PFSK-1 (cell line): ENCODE data around the gene CD226. TPM values are rescaled to one million over a fixed set of nuclear protein-coding genes. Genes with fewer than 3 reads are reported as not detected.

Experiments used
- FOXP2 ChIP-seq: optimal IDR thresholded peaks from 2 replicates; pipeline ENCODE3; 2011; ENCODE audit warnings: borderline replicate concordance, control low read depth, inconsistent platforms; ENCODE audit not compliant: insufficient read depth; ENCODE audit errors: extremely low read length, extremely low read depth
- POLR2AphosphoS5 ChIP-seq: IDR thresholded peaks from 2 replicates; pipeline ENCODE4 v1.6.1; 2012; ENCODE audit warnings: low read depth, mild to moderate bottlenecking, control low read depth, low read length, moderate library complexity
- REST ChIP-seq, 2 experiments: IDR thresholded peaks; 2 replicates each; pipeline versions ENCODE4 v1.6.1 to v1.8.0; 2011 to 2012; ENCODE audit warnings: low read depth in 2 of 2, low read length in 2 of 2, control low read depth in 1 of 2, inconsistent platforms in 1 of 2, mild to moderate bottlenecking in 1 of 2, moderate library complexity in 1 of 2; ENCODE audit not compliant: insufficient read depth in 1 of 2
- SIN3A ChIP-seq: IDR thresholded peaks from 2 replicates; pipeline ENCODE4 v1.6.1; 2012; ENCODE audit warnings: mild to moderate bottlenecking, low read length, moderate library complexity, borderline replicate concordance; ENCODE audit not compliant: insufficient read depth
- TAF1 ChIP-seq: IDR thresholded peaks from 2 replicates; pipeline ENCODE4 v1.6.1; 2012; ENCODE audit warnings: low read length, control low read depth, borderline replicate concordance; ENCODE audit not compliant: insufficient read depth
- polyA plus RNA-seq: library from polyadenylated mRNA; unstranded; fragments of >200 nt; gene quantifications from one replicate; pipeline ENCODE4 v1.2.1, GENCODE V29; 2012; ENCODE audit warnings: low read depth, missing spikeins; ENCODE audit not compliant: insufficient read length

CD226 gene
- not detected for polyA plus RNA-seq

GRCh38 chr18:69947361-69948133 is at the start of gene CD226:
Gene CD226, minus strand, starts transcription at chr18:69947873. Its CDS starts 467 bp downstream, at chr18:69947406.
- TF ChIP-seq REST (IDR thresholded peaks at IDR 0.05; ENCODE audit: insufficient read depth in 1 of 2, low read depth in 2 of 2, low read length in 2 of 2): no peak
- no peak for TF ChIP-seq SIN3A
- no peak for TF ChIP-seq POLR2AphosphoS5
- no peak for TF ChIP-seq FOXP2
- no peak for TF ChIP-seq TAF1

- TF ChIP-seq SIN3A (no peak), POLR2AphosphoS5 (no peak), FOXP2 (no peak), TAF1 (no peak), REST (IDR thresholded peaks at IDR 0.05; ENCODE audit: insufficient read depth in 1 of 2, low read depth in 2 of 2, low read length in 2 of 2) (no peak)
Observed at GRCh38 chr18:69996951-69997798, 49.5 kb upstream of the CD226 start.

DNA sequence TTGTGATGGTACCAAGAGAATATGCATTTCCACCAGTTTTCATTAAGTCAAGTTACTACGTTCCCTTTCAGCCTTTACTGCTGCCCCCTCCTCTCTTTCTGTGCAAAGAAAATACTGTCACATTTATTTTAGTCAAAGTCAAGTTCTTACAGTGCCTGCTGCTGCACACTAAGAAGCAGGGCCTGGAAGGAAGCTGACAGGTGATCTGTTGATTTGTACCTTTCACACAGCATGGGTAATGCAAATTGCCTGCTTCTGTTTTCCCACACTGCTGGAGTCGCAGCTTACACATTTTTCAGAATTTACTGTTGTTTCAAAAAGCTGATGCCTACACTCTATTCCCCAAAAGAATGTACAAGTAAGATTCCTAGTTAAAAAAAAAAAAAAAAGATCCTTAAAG is 48.7 kb upstream of the CD226 start:
- TF ChIP-seq TAF1 (no peak), SIN3A (no peak), POLR2AphosphoS5 (no peak)

DNA sequence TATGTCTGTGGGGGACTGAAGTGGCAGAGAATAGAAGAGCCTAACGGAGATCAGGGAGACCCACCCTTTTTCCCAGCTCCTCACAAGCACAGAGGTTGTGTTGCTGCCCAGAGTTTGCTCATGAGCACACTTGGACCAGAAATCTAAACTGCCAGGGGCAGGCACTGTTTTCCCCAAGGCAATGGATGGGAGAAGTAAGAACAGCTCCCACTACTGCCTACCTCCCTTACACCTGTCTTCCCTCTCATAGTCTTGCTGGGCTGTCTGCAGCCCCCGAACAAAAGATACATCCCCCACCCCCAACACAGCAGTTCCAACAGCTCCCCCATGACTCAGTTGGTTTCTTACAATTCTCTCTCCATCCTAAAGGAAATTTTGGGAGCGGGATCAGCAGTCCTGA is 48.1 kb upstream of the CD226 start:
- no peak for TF ChIP-seq TAF1
- TF ChIP-seq SIN3A: no peak
- TF ChIP-seq REST (IDR thresholded peaks at IDR 0.05; ENCODE audit: insufficient read depth in 1 of 2, low read depth in 2 of 2, low read length in 2 of 2): no peak
- no peak for TF ChIP-seq FOXP2
- TF ChIP-seq POLR2AphosphoS5: no peak

DNA sequence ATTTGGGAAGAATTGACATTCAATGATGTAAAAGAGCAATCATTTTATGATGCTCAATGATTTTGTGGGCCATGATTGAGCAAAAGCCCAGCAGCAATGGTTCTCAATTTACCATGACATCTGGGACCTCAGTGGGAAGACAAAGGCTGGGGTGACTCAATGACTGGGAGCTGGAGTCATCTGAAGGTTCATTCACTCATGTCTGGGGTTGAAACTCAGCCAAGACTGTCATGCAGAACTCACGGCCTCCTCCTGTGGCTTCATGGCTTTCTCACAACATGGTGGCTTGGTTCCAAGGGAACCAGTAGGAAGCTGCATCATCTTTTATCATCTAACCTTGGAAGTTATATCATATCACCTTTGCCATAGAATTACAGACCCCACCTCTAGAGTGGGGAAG is 45.1 kb upstream of the CD226 start:
- TF ChIP-seq REST (IDR thresholded peaks at IDR 0.05; ENCODE audit: insufficient read depth in 1 of 2, low read depth in 2 of 2, low read length in 2 of 2): no peak
- TF ChIP-seq POLR2AphosphoS5: no peak
- no peak for TF ChIP-seq TAF1
- TF ChIP-seq SIN3A: no peak
- no peak for TF ChIP-seq FOXP2
